Ovary (tissue), 9 donors: Measurements from ENCODE around the gene BPGM. TPM values are rescaled to one million over a fixed set of nuclear protein-coding genes. Genes with fewer than 3 reads are reported as not detected.
A peak's percentile ranks its signal among the peaks of the same experiment; 100 is the strongest.

Experiments
- DNase-seq, 5 donors: peaks; one replicate each; pipeline ENCODE4 v3.0.0-alpha.2; 2019 to 2020
- H3K27ac ChIP-seq, 2 donors: fragments of 200-600 bp; one replicate each; pipeline versions ENCODE4 v1.5.1 to v1.8.0; 2019 to 2022
- H3K27me3 ChIP-seq: fragments of 200-600 bp; one replicate; pipeline ENCODE4 v1.8.0; 2022
- H3K36me3 ChIP-seq: fragments of 200-600 bp; sonication (generic); one replicate; pipeline ENCODE4 v1.5.1; 2019
- H3K4me1 ChIP-seq: one replicate; pipeline ENCODE4 v1.8.1; 2013; ENCODE audit warnings: mild to moderate bottlenecking, moderate library complexity; ENCODE audit not compliant: insufficient read depth
- H3K4me3 ChIP-seq: fragments of 200-600 bp; sonication (generic); one replicate; pipeline ENCODE4 v1.5.1; 2017
- H3K9me3 ChIP-seq, 2 donors: fragments of 200-600 bp in 1 of 2; sonication (generic) in 1 of 2; one replicate each; pipeline versions ENCODE4 v1.5.1 to v1.8.1; 2013 to 2019; ENCODE audit warnings: mild to moderate bottlenecking in 1 of 2, moderate library complexity in 1 of 2
- EP300 ChIP-seq: sonication (generic); formaldehyde crosslinking; IDR thresholded peaks from one replicate; pipeline ENCODE4 v1.6.1; 2017; ENCODE audit warnings: antibody characterized with exemption
- POLR2A ChIP-seq: fragments of 450-650 bp; IDR thresholded peaks from one replicate; pipeline ENCODE4 v1.6.1; 2017; ENCODE audit warnings: antibody characterized with exemption, mild to moderate bottlenecking, moderate library complexity
- WGBS, 3 donors: extraction: QIAGEN DNeasy Blood & Tissue Kit in 1 of 3; methylation state at CpG; one replicate each; pipeline versions ENCODE4 v1.1.5 to v1.1.7; 2013 to 2017; 5-methylcytosine and 5-hydroxymethylcytosine counted together
- intact Hi-C, 4 donors: fragments of 100-400 bp; cut with DNase I; formaldehyde crosslinking; loops; one replicate each; pipeline versions ENCODE4 v1.11.0 to v1.15.1; 2022 to 2023
- polyA plus RNA-seq, 2 donors: library from polyadenylated mRNA; stranded (reverse); fragments of 200-250 nt in 1 of 2; fragments of 350-450 nt in 1 of 2; fragmentation: Illumina TruSeq in 1 of 2; extraction: RNeasy Lipid Tissue Mini Kit (QIAGEN cat#74804) in 1 of 2; gene quantifications; one replicate each; pipeline ENCODE4 v1.2.3, GENCODE V29; 2013 to 2014
- total RNA-seq, 7 donors: library from RNA; depleted of rRNA in 2 of 7; stranded (reverse); fragments of >200 nt in 2 of 7; fragmentation: NEBNext Ultra II Directional in 3 of 7; extraction: Animal tissue kit (Norgen Biotek cat#: 25700) in 3 of 7; gene quantifications; one replicate each; pipeline versions ENCODE4 v1.1.0 to v1.2.4, GENCODE V29; 2016 to 2023
- TF ChIP-seq, protein P1 (sequence below), 3 donors: fragments of 450-650 bp in 2 of 3; fragments of 200-600 bp in 1 of 3; IDR thresholded peaks; one replicate each; pipeline versions ENCODE4 v1.5.1 to v1.8.0; 2016 to 2022; ENCODE audit warnings: antibody characterized with exemption in 3 of 3, mild to moderate bottlenecking in 1 of 3
- donor health status: DM: no; HTN: no; CAD: no; lungs with moderate emphysema.
- donor health status: DM: no; HTN: no; CAD: no.
- donor health status: Bipolar disorder and iron deficiency.
- donor health status: DM: yes; HTN: yes; CAD: no.
- donor health status: DM: no; HTN: no; CAD: no.
- donor health status: DM: yes; HTN: yes; CAD: no.

Gene BPGM
- total and polyA plus RNA-seq, 9 donors = 6.5 to 18.1 (median 9.0) TPM

DNA sequence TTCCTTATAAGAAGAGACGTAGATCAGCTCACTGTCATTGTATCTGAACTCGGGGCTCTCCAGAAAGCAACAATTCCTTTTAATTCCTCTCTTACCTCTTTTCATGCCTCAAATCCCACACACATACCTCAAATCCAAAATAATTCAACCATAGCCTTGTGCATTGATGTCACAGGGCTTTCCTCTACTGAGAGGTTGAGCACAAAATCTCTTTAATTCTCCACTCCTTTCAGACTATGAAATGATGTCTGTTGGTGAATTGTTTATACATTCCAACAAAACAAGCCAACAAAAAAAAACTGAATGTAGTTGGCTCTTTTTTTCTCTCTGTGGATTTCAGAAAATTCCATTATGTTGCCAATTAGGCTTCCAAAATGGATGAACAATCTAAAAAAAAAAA lies 53.2 kb downstream of the BPGM start:
- Histone ChIP-seq H3K27me3 (no peaks in the 10 kb centered on the region), H3K4me3 (no peak overlapping the region), H3K27ac (no peak overlapping the region), H3K4me1 (peaks cover 28% of the 10 kb centered on the region), H3K36me3 (no peaks in the 10 kb centered on the region), H3K9me3 (no peaks in the 10 kb centered on the region)
- DNase-seq = no peak
- 22 to 39% (median 29%) methylated on average over 2 of the region's 2 CpGs for WGBS, 3 donors
- intact Hi-C loops = loop anchor here in 1 of 4 donors (10.0 kb wide), 1 partner anchor 75 kb away; the partner anchor contains the start of gene CALD1
- no peak for TF ChIP-seq POLR2A
- TF ChIP-seq, protein P1, sequence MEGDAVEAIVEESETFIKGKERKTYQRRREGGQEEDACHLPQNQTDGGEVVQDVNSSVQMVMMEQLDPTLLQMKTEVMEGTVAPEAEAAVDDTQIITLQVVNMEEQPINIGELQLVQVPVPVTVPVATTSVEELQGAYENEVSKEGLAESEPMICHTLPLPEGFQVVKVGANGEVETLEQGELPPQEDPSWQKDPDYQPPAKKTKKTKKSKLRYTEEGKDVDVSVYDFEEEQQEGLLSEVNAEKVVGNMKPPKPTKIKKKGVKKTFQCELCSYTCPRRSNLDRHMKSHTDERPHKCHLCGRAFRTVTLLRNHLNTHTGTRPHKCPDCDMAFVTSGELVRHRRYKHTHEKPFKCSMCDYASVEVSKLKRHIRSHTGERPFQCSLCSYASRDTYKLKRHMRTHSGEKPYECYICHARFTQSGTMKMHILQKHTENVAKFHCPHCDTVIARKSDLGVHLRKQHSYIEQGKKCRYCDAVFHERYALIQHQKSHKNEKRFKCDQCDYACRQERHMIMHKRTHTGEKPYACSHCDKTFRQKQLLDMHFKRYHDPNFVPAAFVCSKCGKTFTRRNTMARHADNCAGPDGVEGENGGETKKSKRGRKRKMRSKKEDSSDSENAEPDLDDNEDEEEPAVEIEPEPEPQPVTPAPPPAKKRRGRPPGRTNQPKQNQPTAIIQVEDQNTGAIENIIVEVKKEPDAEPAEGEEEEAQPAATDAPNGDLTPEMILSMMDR (IDR thresholded peaks at IDR 0.05) = no peak
- no peak for TF ChIP-seq EP300

DNA sequence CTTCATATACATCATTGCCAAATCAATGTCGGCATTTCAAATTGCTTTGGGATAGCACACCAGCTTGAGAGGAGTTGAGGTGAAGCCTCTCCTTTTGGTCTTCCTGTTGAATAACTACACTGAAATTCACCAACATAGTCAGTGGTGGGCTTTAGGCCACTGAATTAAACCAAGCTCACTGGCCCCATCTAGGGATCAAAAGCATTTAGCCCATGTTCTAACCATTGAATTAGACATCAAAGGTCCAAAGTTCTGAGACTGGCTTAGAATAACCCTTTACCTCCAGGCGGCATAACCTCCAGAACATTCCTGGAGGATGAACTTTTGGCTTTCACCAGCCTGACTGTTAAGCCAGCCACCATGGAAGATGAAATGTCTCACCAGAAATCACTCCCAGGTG lies 54.6 kb downstream of the BPGM start:
- WGBS, 3 donors = 89 to 98% (median 95%) methylated on average over 2 of the region's 2 CpGs
- no peaks in the 10 kb centered on the region for H3K27me3 ChIP-seq
- H3K4me1 ChIP-seq = peaks cover 27% of the 10 kb centered on the region
- intact Hi-C loops = no loop called here
- H3K27ac ChIP-seq = no peak overlapping the region
- H3K9me3 ChIP-seq = no peaks in the 10 kb centered on the region
- H3K4me3 ChIP-seq = no peak overlapping the region
- H3K36me3 ChIP-seq = no peaks in the 10 kb centered on the region
- no peak for DNase-seq
- TF ChIP-seq, protein P1 (IDR thresholded peaks at IDR 0.05) = no peak
- TF ChIP-seq POLR2A (no peak), EP300 (no peak)

- no peaks in the 10 kb centered on the region for H3K27me3 ChIP-seq
- H3K9me3 ChIP-seq = no peaks in the 10 kb centered on the region
- 30 to 39% (median 35%) methylated on average over 10 of the region's 10 CpGs for WGBS, 3 donors
- no peak for DNase-seq
- TF ChIP-seq, protein P1 (IDR thresholded peaks at IDR 0.05) = no peak
- TF ChIP-seq POLR2A (no peak), EP300 (no peak)
- intact Hi-C loops = no loop called here
- peak overlapping the region; percentile 56 to 74 for H3K27ac ChIP-seq
- H3K4me3 ChIP-seq = no peak overlapping the region
- no peaks in the 10 kb centered on the region for H3K36me3 ChIP-seq
- H3K4me1 ChIP-seq = peaks cover 26% of the 10 kb centered on the region
Measured at GRCh38 chr7:134702366-134703240, 56.0 kb downstream of the BPGM start.

DNA sequence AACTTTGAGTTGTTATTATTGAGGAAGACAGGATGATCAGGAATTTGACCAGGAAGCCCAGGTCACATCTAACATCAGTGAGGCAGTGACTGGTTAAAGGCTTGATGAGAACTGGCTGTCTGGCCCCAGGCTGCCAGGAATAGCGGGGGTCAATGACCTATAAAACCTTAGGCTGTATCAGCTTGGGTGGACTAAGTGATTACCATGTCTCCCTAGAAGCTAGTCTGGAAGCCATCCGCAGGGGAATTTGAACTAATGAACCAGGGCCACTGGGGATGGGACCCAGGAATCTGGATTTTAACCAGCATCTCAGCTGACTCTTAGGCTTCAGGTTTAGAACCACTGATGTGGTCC lies 56.6 kb downstream of the BPGM start:
- Histone ChIP-seq H3K9me3 (no peaks in the 10 kb centered on the region), H3K4me3 (no peak overlapping the region), H3K36me3 (no peaks in the 10 kb centered on the region), H3K4me1 (peaks cover 26% of the 10 kb centered on the region), H3K27ac (peak overlapping the region; percentile 56 to 74), H3K27me3 (no peaks in the 10 kb centered on the region)
- 44 to 66% (median 61%) methylated on average over 2 of the region's 2 CpGs for WGBS, 3 donors
- intact Hi-C loops = no loop called here
- TF ChIP-seq, protein P1 (IDR thresholded peaks at IDR 0.05) = no peak
- no peak for TF ChIP-seq POLR2A
- no peak for TF ChIP-seq EP300
- peak in 2 of 5 donors; percentile 39 to 52 for DNase-seq
